ENCODE results near the gene RYR2.

DNA sequence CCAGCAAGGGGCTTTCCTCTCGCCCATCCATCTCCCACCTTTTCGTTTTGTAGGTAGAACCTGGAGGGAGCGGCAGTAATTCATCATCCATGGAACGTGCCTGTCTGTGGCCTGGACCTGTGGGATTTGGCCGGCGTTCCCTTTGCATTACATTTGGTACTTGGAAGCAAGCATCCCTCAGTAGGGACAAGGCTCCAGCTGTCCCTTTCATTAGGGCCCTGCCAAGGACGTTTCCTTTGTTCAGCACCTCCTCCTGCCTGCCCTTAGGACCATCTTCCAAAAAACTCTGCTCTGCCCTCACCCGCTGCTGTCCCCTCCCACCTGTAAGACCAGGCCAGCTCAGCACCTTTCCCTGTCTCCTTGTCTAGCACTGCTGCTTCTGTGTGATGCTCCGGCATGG is 62.1 kb downstream of the RYR2 start:
- TF ChIP-seq, protein P1, sequence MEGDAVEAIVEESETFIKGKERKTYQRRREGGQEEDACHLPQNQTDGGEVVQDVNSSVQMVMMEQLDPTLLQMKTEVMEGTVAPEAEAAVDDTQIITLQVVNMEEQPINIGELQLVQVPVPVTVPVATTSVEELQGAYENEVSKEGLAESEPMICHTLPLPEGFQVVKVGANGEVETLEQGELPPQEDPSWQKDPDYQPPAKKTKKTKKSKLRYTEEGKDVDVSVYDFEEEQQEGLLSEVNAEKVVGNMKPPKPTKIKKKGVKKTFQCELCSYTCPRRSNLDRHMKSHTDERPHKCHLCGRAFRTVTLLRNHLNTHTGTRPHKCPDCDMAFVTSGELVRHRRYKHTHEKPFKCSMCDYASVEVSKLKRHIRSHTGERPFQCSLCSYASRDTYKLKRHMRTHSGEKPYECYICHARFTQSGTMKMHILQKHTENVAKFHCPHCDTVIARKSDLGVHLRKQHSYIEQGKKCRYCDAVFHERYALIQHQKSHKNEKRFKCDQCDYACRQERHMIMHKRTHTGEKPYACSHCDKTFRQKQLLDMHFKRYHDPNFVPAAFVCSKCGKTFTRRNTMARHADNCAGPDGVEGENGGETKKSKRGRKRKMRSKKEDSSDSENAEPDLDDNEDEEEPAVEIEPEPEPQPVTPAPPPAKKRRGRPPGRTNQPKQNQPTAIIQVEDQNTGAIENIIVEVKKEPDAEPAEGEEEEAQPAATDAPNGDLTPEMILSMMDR (IDR thresholded peaks at IDR 0.05): no peak
- no peak for TF ChIP-seq POLR2AphosphoS5 (IDR thresholded peaks at IDR 0.05)
- no peak for TF ChIP-seq POLR2A (IDR thresholded peaks at IDR 0.05)

All from breast epithelium (tissue), 3 donors.